OCI-LY3 (cell line): ENCODE results near the gene ADAMTS10.

ENCODE experiments used
- CTCF ChIP-seq: fragments of 200-600, 300-600 bp; sonication (generic); IDR thresholded peaks from 2 replicates; pipeline ENCODE4 v1.5.1; 2014; ENCODE audit warnings: antibody characterized with exemption, low read length, low read depth
- EZH2phosphoT487 ChIP-seq: fragments of 200-600 bp; shearing (Covaris generic); IDR thresholded peaks from 2 replicates; pipeline ENCODE4 v1.6.1; 2018; ENCODE audit warnings: antibody characterized with exemption, mixed run types, low read depth

GRCh38 chr19:8611877-8612806 lies 1.6 kb upstream of the ADAMTS10 start:
- TF ChIP-seq CTCF: no peak
- TF ChIP-seq EZH2phosphoT487: no peak
